Measurements from ENCODE around the gene CCDC40.

DNA sequence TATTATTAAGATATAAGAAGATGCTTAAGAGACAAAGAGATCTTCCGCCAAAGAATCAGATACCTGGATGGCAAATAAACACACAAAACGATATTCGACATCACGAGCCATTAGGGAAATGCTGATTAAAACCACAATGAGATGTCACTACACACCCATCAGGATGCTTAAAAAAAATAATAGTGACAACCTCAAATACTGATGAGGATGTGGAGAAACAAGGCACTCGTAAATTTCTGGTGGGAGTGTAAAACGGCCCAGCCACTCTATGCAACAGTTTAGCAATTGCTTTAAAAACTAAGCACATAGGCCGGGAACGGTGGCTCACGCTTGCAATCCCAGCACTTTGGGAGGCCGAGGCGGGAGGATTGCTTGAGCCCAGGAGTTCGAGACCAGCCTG lies 40.2 kb upstream of the CCDC40 start:
- TF ChIP-seq POLR2AphosphoS5 (IDR thresholded peaks at IDR 0.05; ENCODE audit: low read depth, low read length) = no peak
- TF ChIP-seq, protein P1, sequence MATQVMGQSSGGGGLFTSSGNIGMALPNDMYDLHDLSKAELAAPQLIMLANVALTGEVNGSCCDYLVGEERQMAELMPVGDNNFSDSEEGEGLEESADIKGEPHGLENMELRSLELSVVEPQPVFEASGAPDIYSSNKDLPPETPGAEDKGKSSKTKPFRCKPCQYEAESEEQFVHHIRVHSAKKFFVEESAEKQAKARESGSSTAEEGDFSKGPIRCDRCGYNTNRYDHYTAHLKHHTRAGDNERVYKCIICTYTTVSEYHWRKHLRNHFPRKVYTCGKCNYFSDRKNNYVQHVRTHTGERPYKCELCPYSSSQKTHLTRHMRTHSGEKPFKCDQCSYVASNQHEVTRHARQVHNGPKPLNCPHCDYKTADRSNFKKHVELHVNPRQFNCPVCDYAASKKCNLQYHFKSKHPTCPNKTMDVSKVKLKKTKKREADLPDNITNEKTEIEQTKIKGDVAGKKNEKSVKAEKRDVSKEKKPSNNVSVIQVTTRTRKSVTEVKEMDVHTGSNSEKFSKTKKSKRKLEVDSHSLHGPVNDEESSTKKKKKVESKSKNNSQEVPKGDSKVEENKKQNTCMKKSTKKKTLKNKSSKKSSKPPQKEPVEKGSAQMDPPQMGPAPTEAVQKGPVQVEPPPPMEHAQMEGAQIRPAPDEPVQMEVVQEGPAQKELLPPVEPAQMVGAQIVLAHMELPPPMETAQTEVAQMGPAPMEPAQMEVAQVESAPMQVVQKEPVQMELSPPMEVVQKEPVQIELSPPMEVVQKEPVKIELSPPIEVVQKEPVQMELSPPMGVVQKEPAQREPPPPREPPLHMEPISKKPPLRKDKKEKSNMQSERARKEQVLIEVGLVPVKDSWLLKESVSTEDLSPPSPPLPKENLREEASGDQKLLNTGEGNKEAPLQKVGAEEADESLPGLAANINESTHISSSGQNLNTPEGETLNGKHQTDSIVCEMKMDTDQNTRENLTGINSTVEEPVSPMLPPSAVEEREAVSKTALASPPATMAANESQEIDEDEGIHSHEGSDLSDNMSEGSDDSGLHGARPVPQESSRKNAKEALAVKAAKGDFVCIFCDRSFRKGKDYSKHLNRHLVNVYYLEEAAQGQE (IDR thresholded peaks at IDR 0.05; ENCODE audit: insufficient read depth in 1 of 2, low read depth in 2 of 2, low read length in 2 of 2) = no peak
- TF ChIP-seq TAF1 (IDR thresholded peaks at IDR 0.05; ENCODE audit: borderline replicate concordance, insufficient read depth, low read length) = no peak
- no peak for TF ChIP-seq SIN3A (IDR thresholded peaks at IDR 0.05; ENCODE audit: borderline replicate concordance, insufficient read depth, low read length)
- no peak for TF ChIP-seq FOXP2 (optimal IDR thresholded peaks at IDR 0.05; ENCODE audit: borderline replicate concordance, extremely low read depth, extremely low read length, insufficient read depth)

Data from PFSK-1 (cell line).